H1 (cell line): ENCODE data around the gene PGGHG. TPM values are rescaled to one million over a fixed set of nuclear protein-coding genes. Genes with fewer than 3 reads are reported as not detected.

Experiments
- CTCF ChIA-PET: fragments of 300-600 bp; sonication (Branson Sonifier 250); formaldehyde crosslinking; loops from one replicate; lab custom pipeline; 2021; ENCODE audit not compliant: partially characterized antibody; lab: Charles Lee
- POLR2A ChIA-PET: fragments of 300-600 bp; sonication (Branson Sonifier 250); formaldehyde crosslinking; loops from one replicate; lab custom pipeline; 2021; ENCODE audit warnings: inconsistent platforms; ENCODE audit not compliant: partially characterized antibody; lab: Charles Lee
- DNase-seq, 2 experiments: peaks; one replicate each; pipeline versions ENCODE4 v3.0.0 to v3.0.0-alpha.2; 2010 to 2022; ENCODE audit warnings: low spot score in 2 of 2, low read depth in 1 of 2, mixed read lengths in 1 of 2
- FAIRE-seq: peaks from 2 replicates; lab custom pipeline; 2011; peaks lifted over from hg19 to GRCh38; lab: Jason Lieb, UNC
- H2AFZ ChIP-seq: 2 replicates; pipeline ENCODE4 v1.8.1; 2012; ENCODE audit warnings: low read length, inconsistent platforms
- H2AK5ac ChIP-seq: 2 replicates; pipeline ENCODE4 v1.6.1; 2013; ENCODE audit warnings: low read depth, low read length
- H2BK120ac ChIP-seq: replicated peaks from 2 replicates; pipeline ENCODE3; 2013; ENCODE audit warnings: low read depth, low read length, inconsistent platforms
- H2BK12ac ChIP-seq: 2 replicates; pipeline ENCODE4 v1.6.1; 2013; ENCODE audit warnings: low read depth, low read length
- H2BK15ac ChIP-seq: 2 replicates; pipeline ENCODE4 v1.6.1; 2013; ENCODE audit warnings: low read length
- H2BK20ac ChIP-seq: 2 replicates; pipeline ENCODE4 v1.6.1; 2013; ENCODE audit warnings: low read length
- H2BK5ac ChIP-seq: 2 replicates; pipeline ENCODE4 v1.6.1; 2013; ENCODE audit warnings: low read depth, low read length
- H3K14ac ChIP-seq: 2 replicates; pipeline ENCODE4 v1.6.1; 2013; ENCODE audit warnings: inconsistent platforms; ENCODE audit not compliant: insufficient read length
- H3K18ac ChIP-seq: 2 replicates; pipeline ENCODE4 v1.6.1; 2013; ENCODE audit warnings: low read length; ENCODE audit errors: extremely low read depth
- H3K23ac ChIP-seq: 2 replicates; pipeline ENCODE4 v1.6.1; 2013; ENCODE audit warnings: inconsistent platforms; ENCODE audit not compliant: insufficient read length
- H3K23me2 ChIP-seq: 2 replicates; pipeline ENCODE4 v1.6.1; 2013; ENCODE audit warnings: low read depth, low read length
- H3K27ac ChIP-seq: 2 replicates; pipeline ENCODE4 v1.6.1; 2011; ENCODE audit warnings: low read depth, low read length, inconsistent platforms
- H3K27me3 ChIP-seq, 4 experiments: replicated peaks in 1 of 4; 1 replicate in 1 of 4; 2 replicates in 3 of 4; pipeline versions ENCODE4 v1.6.1 to v1.8.1; 2011 to 2013; ENCODE audit warnings: low read length in 3 of 4, mild to moderate bottlenecking in 3 of 4, inconsistent platforms in 2 of 4, mixed read lengths in 2 of 4, moderate library complexity in 1 of 4; ENCODE audit not compliant: control insufficient read depth in 3 of 4, insufficient read depth in 3 of 4; ENCODE audit errors: extremely low read depth in 1 of 4
- H3K36me3 ChIP-seq, 4 experiments: 2 replicates each; pipeline versions ENCODE4 v1.6.1 to v1.8.1; 2011 to 2013; ENCODE audit warnings: mild to moderate bottlenecking in 4 of 4, low read length in 3 of 4, moderate library complexity in 2 of 4, control low read depth in 1 of 4, inconsistent platforms in 1 of 4; ENCODE audit not compliant: insufficient read depth in 4 of 4, control insufficient read depth in 2 of 4
- H3K4ac ChIP-seq: replicated peaks from 2 replicates; pipeline ENCODE3; 2013; ENCODE audit warnings: low read length, low read depth, mixed read lengths, inconsistent platforms; ENCODE audit not compliant: insufficient read length
- H3K4me1 ChIP-seq, 4 experiments: replicated peaks in 1 of 4; 1 replicate in 1 of 4; 2 replicates in 3 of 4; pipeline versions ENCODE4 v1.6.1 to v1.8.1; 2011 to 2013; ENCODE audit warnings: low read length in 3 of 4, inconsistent platforms in 2 of 4, mixed read lengths in 1 of 4; ENCODE audit not compliant: insufficient read depth in 4 of 4, control insufficient read depth in 3 of 4
- H3K4me2 ChIP-seq, 2 experiments: 2 replicates each; pipeline versions ENCODE4 v1.6.1 to v1.8.1; 2011 to 2013; ENCODE audit warnings: low read depth in 2 of 2, low read length in 2 of 2, control low read depth in 1 of 2, inconsistent platforms in 1 of 2, mild to moderate bottlenecking in 1 of 2; ENCODE audit not compliant: insufficient read depth in 1 of 2
- H3K4me3 ChIP-seq, 4 experiments: fragments of 200-600, 300-600 bp in 1 of 4; sonication (generic), shearing (Covaris generic), sonication (Bioruptor Twin) in 1 of 4; 2 replicates each; pipeline versions ENCODE4 v1.5.1 to v1.8.1; 2011 to 2016; ENCODE audit warnings: low read length in 4 of 4, low read depth in 3 of 4, control low read depth in 2 of 4, inconsistent platforms in 2 of 4, mild to moderate bottlenecking in 2 of 4, mixed read lengths in 1 of 4, moderate library complexity in 1 of 4; ENCODE audit not compliant: insufficient read depth in 2 of 4; ENCODE audit errors: extremely low read depth in 1 of 4
- H3K56ac ChIP-seq: replicated peaks from 2 replicates; pipeline ENCODE3; 2013; ENCODE audit warnings: low read depth, mild to moderate bottlenecking, mixed read lengths, low read length, inconsistent platforms; ENCODE audit not compliant: insufficient read length
- H3K79me1 ChIP-seq: 2 replicates; pipeline ENCODE4 v1.6.1; 2013; ENCODE audit warnings: low read depth, low read length, control low read depth
- H3K79me2 ChIP-seq, 2 experiments: 2 replicates each; pipeline versions ENCODE4 v1.6.1 to v1.8.1; 2012 to 2013; ENCODE audit warnings: low read length in 2 of 2, mild to moderate bottlenecking in 2 of 2, inconsistent platforms in 1 of 2; ENCODE audit not compliant: insufficient read depth in 2 of 2, control insufficient read depth in 1 of 2
- H3K9ac ChIP-seq, 4 experiments: replicated peaks in 1 of 4; 1 replicate in 1 of 4; 2 replicates in 3 of 4; pipeline versions ENCODE4 v1.6.1 to v1.8.1; 2011 to 2013; ENCODE audit warnings: low read depth in 3 of 4, low read length in 3 of 4, control low read depth in 2 of 4, mild to moderate bottlenecking in 2 of 4, moderate library complexity in 2 of 4, inconsistent platforms in 1 of 4; ENCODE audit errors: extremely low read depth in 1 of 4
- H3K9me3 ChIP-seq, 2 experiments: 2 replicates each; pipeline versions ENCODE4 v1.6.1 to v1.8.1; 2012 to 2013; ENCODE audit warnings: mild to moderate bottlenecking in 2 of 2, moderate library complexity in 2 of 2, control low read depth in 1 of 2, inconsistent platforms in 1 of 2, low read depth in 1 of 2, low read length in 1 of 2, mixed read lengths in 1 of 2; ENCODE audit not compliant: insufficient read depth in 2 of 2
- H4K20me1 ChIP-seq, 2 experiments: replicated peaks in 1 of 2; 2 replicates each; pipeline versions ENCODE3 to v1.8.1; 2011 to 2013; ENCODE audit warnings: inconsistent platforms in 2 of 2, low read length in 2 of 2, mild to moderate bottlenecking in 1 of 2; ENCODE audit not compliant: insufficient read depth in 2 of 2, control insufficient read depth in 1 of 2
- H4K5ac ChIP-seq: 2 replicates; pipeline ENCODE4 v1.6.1; 2013; ENCODE audit warnings: low read length, low read depth, mixed read lengths, inconsistent platforms; ENCODE audit not compliant: insufficient read length
- H4K8ac ChIP-seq: 2 replicates; pipeline ENCODE4 v1.8.0; 2013; ENCODE audit warnings: mild to moderate bottlenecking, moderate library complexity, low read length, inconsistent platforms; ENCODE audit not compliant: insufficient read depth; ENCODE audit errors: extremely low read depth
- H4K91ac ChIP-seq: replicated peaks from 2 replicates; pipeline ENCODE3; 2013; ENCODE audit warnings: low read length, mixed read lengths, inconsistent platforms; ENCODE audit not compliant: insufficient read length
- BCL11A ChIP-seq, 2 experiments: IDR thresholded peaks; one replicate each; pipeline ENCODE4 v1.6.1; 2011; ENCODE audit warnings: low read depth in 2 of 2, low read length in 2 of 2, mild to moderate bottlenecking in 2 of 2
- CBX5 ChIP-seq: fragments of 300-800, 300-1000 bp; sonication (generic); IDR thresholded peaks from 2 replicates; pipeline ENCODE4 v1.7.1; 2016; ENCODE audit warnings: antibody characterized with exemption, low read length, low read depth
- CBX8 ChIP-seq: fragments of 300-800, 300-1000 bp; sonication (generic); IDR thresholded peaks from 2 replicates; pipeline ENCODE4 v1.7.1; 2016; ENCODE audit warnings: low read depth, low read length, borderline replicate concordance
- CEBPB ChIP-seq: IDR thresholded peaks from 2 replicates; pipeline ENCODE4 v1.6.1; 2012; ENCODE audit warnings: low read depth, low read length
- EP300 ChIP-seq, 2 experiments: IDR thresholded peaks; 1 replicate in 1 of 2; 2 replicates in 1 of 2; pipeline ENCODE4 v1.6.1; 2011 to 2012; ENCODE audit warnings: low read depth in 2 of 2, low read length in 2 of 2, mild to moderate bottlenecking in 2 of 2, borderline replicate concordance in 1 of 2, inconsistent platforms in 1 of 2, moderate library complexity in 1 of 2
- GTF2F1 ChIP-seq: IDR thresholded peaks from 2 replicates; pipeline ENCODE4 v1.6.1; 2012; ENCODE audit warnings: low read depth, low read length, improper control_type of control experiment, borderline replicate concordance
- KDM5A ChIP-seq: fragments of 200-600 bp; IDR thresholded peaks from 2 replicates; pipeline ENCODE4 v1.7.1; 2012; ENCODE audit warnings: mild to moderate bottlenecking, low read length, inconsistent platforms, mixed read lengths
- MAFK ChIP-seq: IDR thresholded peaks from 2 replicates; pipeline ENCODE4 v1.6.1; 2012; ENCODE audit warnings: low read depth, mild to moderate bottlenecking, improper control_type of control experiment, low read length
- PHF8 ChIP-seq: fragments of 200-600 bp; sonication (generic); conservative IDR thresholded peaks from 2 replicates; pipeline ENCODE4 v1.7.1; 2012; ENCODE audit warnings: low read depth, mild to moderate bottlenecking, inconsistent platforms, low read length, moderate library complexity
- POLR2A ChIP-seq, 2 experiments: IDR thresholded peaks; 1 replicate in 1 of 2; 2 replicates in 1 of 2; pipeline ENCODE4 v1.6.1; 2011; ENCODE audit warnings: low read depth in 2 of 2, low read length in 2 of 2, mild to moderate bottlenecking in 2 of 2; ENCODE audit errors: control extremely low read depth in 1 of 2
- RXRA ChIP-seq: IDR thresholded peaks from 2 replicates; pipeline ENCODE4 v1.6.1; 2011; ENCODE audit warnings: low read depth, mild to moderate bottlenecking, low read length, moderate library complexity; ENCODE audit not compliant: insufficient read depth
- SIRT6 ChIP-seq: IDR thresholded peaks from one replicate; pipeline ENCODE4 v1.7.1; 2012; ENCODE audit warnings: low read length, inconsistent platforms
- SUZ12 ChIP-seq: fragments of 200-600 bp; sonication (generic); IDR thresholded peaks from 2 replicates; pipeline ENCODE4 v1.6.1; 2012; ENCODE audit warnings: mild to moderate bottlenecking, inconsistent platforms, low read length, moderate library complexity, mixed read lengths
- TAF1 ChIP-seq: IDR thresholded peaks from 2 replicates; pipeline ENCODE4 v1.6.1; 2011; ENCODE audit warnings: mild to moderate bottlenecking, low read depth, low read length
- WGBS, 2 experiments: shearing (Covaris generic) in 1 of 2; methylation state at CpG; one replicate each; pipeline versions ENCODE4 v1.1.6 to v1.1.7; 2013 to 2015; ENCODE audit warnings: low lambda C conversion rate in 2 of 2, mixed read lengths in 2 of 2, inconsistent platforms in 1 of 2, low coverage in 1 of 2, missing lambda C conversion rate in 1 of 2; ENCODE audit not compliant: insufficient replicate concordance in 2 of 2, insufficient coverage in 1 of 2, insufficient read length in 1 of 2; ENCODE audit errors: extremely low coverage in 1 of 2, missing lambda C conversion rate in 1 of 2; 5-methylcytosine and 5-hydroxymethylcytosine counted together
- polyA plus RNA-seq, 7 experiments: library from polyadenylated mRNA; depleted of rRNA in 3 of 7; stranded (reverse) in 5 of 7; unstranded in 2 of 7; fragments of >200 nt in 5 of 7; fragments of 200-250 nt in 2 of 7; gene quantifications; 1 replicate in 5 of 7; 2 replicates in 1 of 7; 4 replicates in 1 of 7; pipeline versions ENCODE4 v1.2.1 to v1.2.3, GENCODE V29; 2011 to 2013; ENCODE audit warnings: missing spikeins in 2 of 7, mixed read lengths in 2 of 7
- total RNA-seq: library from RNA; stranded (reverse); fragmentation: NEBNext Ultra II Directional; extraction: Animal tissue kit (Norgen Biotek cat#: 25700); gene quantifications from 2 replicates; pipeline ENCODE4 v1.2.1, GENCODE V29; 2021

PGGHG gene
- total and polyA plus RNA-seq, 2 of the 8 experiments (the other 6 are each of a cell fraction or from before 2014, with no cell fraction given), result 34.8 to 60.7 TPM

- Histone ChIP-seq H3K9ac (no peak overlapping the region), H3K18ac (no peak overlapping the region), H4K5ac (no peak overlapping the region), H4K20me1 (no peaks in the 10 kb centered on the region), H3K79me1 (no peaks in the 10 kb centered on the region), H3K79me2 (no peaks in the 10 kb centered on the region), H3K4ac (no peak overlapping the region), H3K27me3 (peaks cover 0 to 6% (median 3%) of the 10 kb centered on the region in 4 experiments; a peak in 2 of 7 replicates), H3K4me3 (no peak overlapping the region), H2AFZ (no peak overlapping the region), H2BK15ac (0 out of 2 replicates have a peak overlapping the region, but pooled peaks have one; percentile 75), H3K27ac (no peak overlapping the region), H2BK5ac (no peak overlapping the region), H3K23me2 (no peaks in the 10 kb centered on the region), H3K4me1 (peaks cover 0 to 5% (median 1%) of the 10 kb centered on the region in 4 experiments; a peak in 4 of 7 replicates), H2BK12ac (0 out of 2 replicates have a peak overlapping the region, but pooled peaks have one; percentile 94), H2AK5ac (no peak overlapping the region), H3K56ac (no peak overlapping the region), H3K23ac (no peak overlapping the region), H4K91ac (no peak overlapping the region), H4K8ac (no peak overlapping the region), H2BK20ac (no peak overlapping the region), H3K9me3 (no peaks in the 10 kb centered on the region), H3K4me2 (no peak overlapping the region), H2BK120ac (no peak overlapping the region), H3K36me3 (no peaks in the 10 kb centered on the region), H3K14ac (no peak overlapping the region)
- POLR2A ChIA-PET, result interaction anchor here (0.7 to 7.7 kb wide), 10 partner anchors 10 to 114 kb away, joined by 3 to 51 read pairs (median 6); partner anchors contain the start of gene IFITM5
- peak in 1 of 2 experiments; percentile 41 for DNase-seq
- TF ChIP-seq SUZ12, result no peak
- TF ChIP-seq POLR2A (IDR thresholded peaks at IDR 0.05; ENCODE audit: control extremely low read depth in 1 of 2, low read depth in 2 of 2, low read length in 2 of 2), result no peak
- no peak for TF ChIP-seq TAF1
- TF ChIP-seq CBX5, result no peak
- TF ChIP-seq CEBPB, result no peak
- TF ChIP-seq EP300 (IDR thresholded peaks at IDR 0.05; ENCODE audit: borderline replicate concordance in 1 of 2, low read depth in 2 of 2, low read length in 2 of 2), result no peak
- TF ChIP-seq MAFK, result no peak
- no peak for TF ChIP-seq KDM5A
- no peak for TF ChIP-seq GTF2F1
- no peak for TF ChIP-seq SIRT6
- no peak for TF ChIP-seq RXRA
- no peak for TF ChIP-seq BCL11A (IDR thresholded peaks at IDR 0.05; ENCODE audit: low read depth in 2 of 2, low read length in 2 of 2)
- TF ChIP-seq PHF8, result no peak
- TF ChIP-seq CBX8, result no peak
- FAIRE-seq, result no peak
- CTCF ChIA-PET, result interaction anchor here (0.9 to 8.6 kb wide), 7 partner anchors 9 to 73 kb away, joined by 3 to 88 read pairs (median 4); no protein-coding TSS in a partner anchor
- 98% methylated on average over 3 of the region's 4 CpGs; no CpG with 5 or more reads in 1 of the 2 experiments for WGBS, 2 experiments
These were observed 6.8 kb upstream of the PGGHG start for GRCh38 chr11:282171-282570.
